ENCODE measurements around the gene GORASP2. TPM values are rescaled to one million over a fixed set of nuclear protein-coding genes. Genes with fewer than 3 reads are reported as not detected.
"Not testable (repeated sequence)": the region's sequence is repeated elsewhere in the genome, so short reads cannot be mapped to it uniquely, and the experiment has no call there.

Gene GORASP2
- polyA plus RNA-seq (ENCODE audit: insufficient read length in 4 of 4), result 10 to 100 TPM; 69.8 to 90.3 (median 85.3) TPM

GRCh38 chr2:170928824-170929685 is at the start of gene GORASP2:
TSS of gene GORASP2 (plus strand) at chr2:170929253. CDS start at chr2:170929341, 88 bp downstream.
- DNase-seq (ENCODE audit: low read depth in 4 of 4, low spot score in 2 of 4), result peak; percentile 89 to 98 (median 96)

- DNase-seq (ENCODE audit: low read depth in 4 of 4, low spot score in 2 of 4), result no peak
Observed at GRCh38 chr2:170881840-170882239, 47.2 kb upstream of the GORASP2 start.

GRCh38 chr2:170882758-170883157 is 46.3 kb upstream of the GORASP2 start:
- DNase-seq (ENCODE audit: low read depth in 4 of 4, low spot score in 2 of 4), result no peak

- DNase-seq (ENCODE audit: low read depth in 4 of 4, low spot score in 2 of 4), result no peak
Observed at GRCh38 chr2:170883683-170884082, 45.4 kb upstream of the GORASP2 start.

GRCh38 chr2:170885130-170885791 is 43.8 kb upstream of the GORASP2 start:
- no peak for DNase-seq (ENCODE audit: low read depth in 4 of 4, low spot score in 2 of 4)

- DNase-seq (ENCODE audit: low read depth in 4 of 4, low spot score in 2 of 4), result no peak
Observed at GRCh38 chr2:170886386-170886785, 42.7 kb upstream of the GORASP2 start.

GRCh38 chr2:170887496-170887895 is 41.6 kb upstream of the GORASP2 start:
- no peak for DNase-seq (ENCODE audit: low read depth in 4 of 4, low spot score in 2 of 4)

- DNase-seq (ENCODE audit: low read depth in 4 of 4, low spot score in 2 of 4), result no peak
Observed at GRCh38 chr2:170887896-170888295, 41.2 kb upstream of the GORASP2 start.

- no peak for DNase-seq (ENCODE audit: low read depth in 4 of 4, low spot score in 2 of 4)
Observed at GRCh38 chr2:170891893-170892292, 37.2 kb upstream of the GORASP2 start.

GRCh38 chr2:170892391-170892951 is 36.6 kb upstream of the GORASP2 start:
- no peak for DNase-seq (ENCODE audit: low read depth in 4 of 4, low spot score in 2 of 4)

- DNase-seq (ENCODE audit: low read depth in 4 of 4, low spot score in 2 of 4), result no peak
Observed at GRCh38 chr2:170895023-170895757, 33.9 kb upstream of the GORASP2 start.

- no peak for DNase-seq (ENCODE audit: low read depth in 4 of 4, low spot score in 2 of 4)
Observed at GRCh38 chr2:170896622-170897021, 32.4 kb upstream of the GORASP2 start.

- no peak for DNase-seq (ENCODE audit: low read depth in 4 of 4, low spot score in 2 of 4)
Observed at GRCh38 chr2:170897108-170897507, 31.9 kb upstream of the GORASP2 start.

- DNase-seq (ENCODE audit: low read depth in 4 of 4, low spot score in 2 of 4), result no peak
Observed at GRCh38 chr2:170905864-170906263, 23.2 kb upstream of the GORASP2 start.

GRCh38 chr2:170911314-170911889 is 17.7 kb upstream of the GORASP2 start:
- DNase-seq (ENCODE audit: low read depth in 4 of 4, low spot score in 2 of 4), result no peak

- not testable (repeated sequence) for DNase-seq (ENCODE audit: low read depth in 4 of 4, low spot score in 2 of 4)
Observed at GRCh38 chr2:170914994-170915666, 13.9 kb upstream of the GORASP2 start.

- no peak for DNase-seq (ENCODE audit: low read depth in 4 of 4, low spot score in 2 of 4)
Observed at GRCh38 chr2:170917219-170917913, 11.7 kb upstream of the GORASP2 start.

- DNase-seq (ENCODE audit: low read depth in 4 of 4, low spot score in 2 of 4), result no peak
Observed at GRCh38 chr2:170917957-170918356, 11.1 kb upstream of the GORASP2 start.

- not testable (repeated sequence) for DNase-seq (ENCODE audit: low read depth in 4 of 4, low spot score in 2 of 4)
Observed at GRCh38 chr2:170921873-170922272, 7.2 kb upstream of the GORASP2 start.

Measured in left renal cortex interstitium (tissue), 4 donors.